ENCODE results near the gene PTPRN2. TPM values are rescaled to one million over a fixed set of nuclear protein-coding genes. Genes with fewer than 3 reads are reported as not detected.
A peak's percentile ranks its signal among the peaks of the same experiment; 100 is the strongest.

PTPRN2 gene
- total and polyA plus RNA-seq, 2 of the 13 experiments (the other 11 are each of a cell fraction or from before 2014, with no cell fraction given): 2.5 to 24.2 TPM

DNA sequence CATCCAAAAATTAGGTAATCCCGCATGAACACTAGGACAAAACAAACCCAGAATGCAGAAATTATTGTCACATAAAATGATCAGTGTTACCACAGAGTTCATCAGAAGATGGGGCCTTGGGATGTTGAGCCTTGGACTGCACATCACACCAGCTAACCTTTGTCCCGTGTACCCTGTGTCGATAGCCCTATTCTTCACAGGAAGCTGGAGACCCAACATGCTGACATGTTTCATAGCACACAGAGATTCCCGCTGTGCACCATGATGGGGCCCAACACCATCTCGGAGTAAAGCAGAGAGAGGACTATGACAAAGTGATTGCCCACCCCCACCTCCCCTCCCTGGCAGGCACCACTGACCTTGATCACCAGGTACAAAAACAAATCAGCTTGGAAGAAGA lies 4.5 kb downstream of the PTPRN2 start (continued):
- peak; percentile 35; the same call in 1 of the 2 replicates for TF ChIP-seq ZNF687 (CRISPR knock-in tag; IDR thresholded peaks at IDR 0.05)
- TF ChIP-seq BCL6 (CRISPR knock-in tag; IDR thresholded peaks at IDR 0.05): no peak
- peak; percentile 73 for TF ChIP-seq ZMYM3 (CRISPR knock-in tag; IDR thresholded peaks at IDR 0.05)
- no peak for TF ChIP-seq ZNF468 (CRISPR knock-in tag; IDR thresholded peaks at IDR 0.05)
- no peak for TF ChIP-seq ZNF383 (CRISPR knock-in tag; IDR thresholded peaks at IDR 0.05; ENCODE audit: borderline replicate concordance)
- TF ChIP-seq ZNF644 (CRISPR knock-in tag; IDR thresholded peaks at IDR 0.05; ENCODE audit: low read depth): peak; percentile 39; the same call in 1 of the 2 replicates
- no peak for TF ChIP-seq ZNF616 (CRISPR knock-in tag; IDR thresholded peaks at IDR 0.05; ENCODE audit: low read depth)
- no peak for TF ChIP-seq ZBTB7A (CRISPR knock-in tag; IDR thresholded peaks at IDR 0.05)
- 0 out of 2 replicates have a peak, but pooled peaks have one; percentile 14 for TF ChIP-seq ZSCAN31 (CRISPR knock-in tag; IDR thresholded peaks at IDR 0.05; ENCODE audit: low read depth)
- TF ChIP-seq ZNF619 (CRISPR knock-in tag; IDR thresholded peaks at IDR 0.05): no peak
- TF ChIP-seq ZNF431 (CRISPR knock-in tag; IDR thresholded peaks at IDR 0.05; ENCODE audit: borderline replicate concordance, low read depth): no peak
- TF ChIP-seq POGZ (CRISPR knock-in tag; IDR thresholded peaks at IDR 0.05): 0 out of 2 replicates have a peak, but pooled peaks have one; percentile 42
- TF ChIP-seq ETV5 (CRISPR knock-in tag; IDR thresholded peaks at IDR 0.05; ENCODE audit: borderline replicate concordance): peak; percentile 18; the same call in 1 of the 2 replicates
- peak; percentile 13 for TF ChIP-seq TEAD3 (CRISPR knock-in tag; optimal IDR thresholded peaks at IDR 0.05; ENCODE audit: borderline replicate concordance)
- no peak for TF ChIP-seq HNRNPK (IDR thresholded peaks at IDR 0.05; ENCODE audit: low read depth, low read length, poor library complexity, severe bottlenecking)
- TF ChIP-seq, protein P1, sequence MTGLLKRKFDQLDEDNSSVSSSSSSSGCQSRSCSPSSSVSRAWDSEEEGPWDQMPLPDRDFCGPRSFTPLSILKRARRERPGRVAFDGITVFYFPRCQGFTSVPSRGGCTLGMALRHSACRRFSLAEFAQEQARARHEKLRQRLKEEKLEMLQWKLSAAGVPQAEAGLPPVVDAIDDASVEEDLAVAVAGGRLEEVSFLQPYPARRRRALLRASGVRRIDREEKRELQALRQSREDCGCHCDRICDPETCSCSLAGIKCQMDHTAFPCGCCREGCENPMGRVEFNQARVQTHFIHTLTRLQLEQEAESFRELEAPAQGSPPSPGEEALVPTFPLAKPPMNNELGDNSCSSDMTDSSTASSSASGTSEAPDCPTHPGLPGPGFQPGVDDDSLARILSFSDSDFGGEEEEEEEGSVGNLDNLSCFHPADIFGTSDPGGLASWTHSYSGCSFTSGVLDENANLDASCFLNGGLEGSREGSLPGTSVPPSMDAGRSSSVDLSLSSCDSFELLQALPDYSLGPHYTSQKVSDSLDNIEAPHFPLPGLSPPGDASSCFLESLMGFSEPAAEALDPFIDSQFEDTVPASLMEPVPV (CRISPR knock-in tag; IDR thresholded peaks at IDR 0.05): no peak
- TF ChIP-seq AKAP8 (CRISPR knock-in tag; IDR thresholded peaks at IDR 0.05): 0 out of 2 replicates have a peak, but pooled peaks have one; percentile 39
- no peak for TF ChIP-seq MTA3 (CRISPR knock-in tag; IDR thresholded peaks at IDR 0.05)
- TF ChIP-seq GTF3A (CRISPR knock-in tag; conservative IDR thresholded peaks at IDR 0.05): no peak
- TF ChIP-seq REXO4 (CRISPR knock-in tag; IDR thresholded peaks at IDR 0.05; ENCODE audit: borderline replicate concordance): no peak
- peak; percentile 83 for TF ChIP-seq ZBTB38 (CRISPR knock-in tag; IDR thresholded peaks at IDR 0.05)
- peak; percentile 59; the same call in 1 of the 2 replicates for TF ChIP-seq HNF4G (IDR thresholded peaks at IDR 0.05; ENCODE audit: borderline replicate concordance, low read depth, low read length)
- no peak for TF ChIP-seq HNF4G (CRISPR knock-in tag; IDR thresholded peaks at IDR 0.05; ENCODE audit: borderline replicate concordance, low read depth)
- TF ChIP-seq PATZ1 (CRISPR knock-in tag; IDR thresholded peaks at IDR 0.05): 0 out of 2 replicates have a peak, but pooled peaks have one; percentile 18
